Naive thymus-derived CD4-positive, alpha-beta T cell (primary cell): ENCODE data around the gene FBXO7. TPM values are rescaled to one million over a fixed set of nuclear protein-coding genes. Genes with fewer than 3 reads are reported as not detected.

Experiments used
- ATAC-seq: fragments of 150-1000 bp; cut with Tn5 transposase; 2 replicates; pipeline ENCODE4 v1.10.0; 2021; ENCODE audit warnings: mild to moderate bottlenecking, moderate library complexity
- CTCF ChIA-PET: fragments of 350-600 bp; sonication (Branson Sonifier 250); formaldehyde crosslinking; loops from one replicate; lab custom pipeline; 2021; ENCODE audit warnings: antibody characterized with exemption; lab: Charles Lee
- POLR2A ChIA-PET: fragments of 350-600 bp; sonication (Branson Sonifier 250); formaldehyde crosslinking; loops from one replicate; lab custom pipeline; 2021; ENCODE audit warnings: antibody characterized with exemption, inconsistent platforms; lab: Charles Lee
- DNase-seq, 9 donors: peaks; one replicate each; pipeline versions ENCODE4 v3.0.0 to v3.0.0-alpha.2; 2020 to 2022; ENCODE audit warnings: mixed read lengths in 1 of 9
- H3K27ac ChIP-seq: one replicate; pipeline ENCODE4 v1.7.0; 2013; ENCODE audit warnings: mild to moderate bottlenecking, low read depth, low read length, moderate library complexity
- H3K27me3 ChIP-seq, 2 donors: one replicate each; pipeline ENCODE4 v1.7.0; 2013; ENCODE audit warnings: low read length in 2 of 2, mild to moderate bottlenecking in 2 of 2, moderate library complexity in 2 of 2; ENCODE audit not compliant: control insufficient read depth in 2 of 2, insufficient read depth in 2 of 2
- H3K36me3 ChIP-seq, 3 experiments: 1 replicate in 2 of 3; 2 replicates in 1 of 3; pipeline ENCODE4 v1.7.0; 2013; ENCODE audit warnings: low read length in 3 of 3, mild to moderate bottlenecking in 3 of 3, moderate library complexity in 1 of 3; ENCODE audit not compliant: insufficient read depth in 3 of 3, control insufficient read depth in 2 of 3
- H3K4me1 ChIP-seq, 2 donors: one replicate each; pipeline ENCODE4 v1.7.0; 2013; ENCODE audit warnings: low read length in 2 of 2, mild to moderate bottlenecking in 2 of 2, moderate library complexity in 1 of 2; ENCODE audit not compliant: control insufficient read depth in 2 of 2, insufficient read depth in 2 of 2
- H3K4me3 ChIP-seq: 2 replicates; pipeline ENCODE4 v1.7.0; 2013; ENCODE audit warnings: mild to moderate bottlenecking, low read length
- H3K9me3 ChIP-seq, 3 experiments: 1 replicate in 2 of 3; 2 replicates in 1 of 3; pipeline ENCODE4 v1.7.0; 2013; ENCODE audit warnings: low read length in 3 of 3; ENCODE audit not compliant: control insufficient read depth in 2 of 3
- H3K27ac Mint-ChIP-seq, 9 donors: one replicate each; pipeline ENCODE4 v1.8.0; 2020 to 2022; ENCODE audit warnings: mixed read lengths in 9 of 9, mild to moderate bottlenecking in 8 of 9, moderate library complexity in 5 of 9, inconsistent platforms in 2 of 9
- H3K27me3 Mint-ChIP-seq, 5 donors: one replicate each; pipeline ENCODE4 v1.8.0; 2021 to 2022; ENCODE audit warnings: mixed read lengths in 5 of 5, mild to moderate bottlenecking in 1 of 5
- H3K36me3 Mint-ChIP-seq, 5 donors: one replicate each; pipeline ENCODE4 v1.8.0; 2020 to 2022; ENCODE audit warnings: mixed read lengths in 5 of 5, mild to moderate bottlenecking in 3 of 5, inconsistent platforms in 1 of 5
- H3K4me1 Mint-ChIP-seq, 7 donors: one replicate each; pipeline ENCODE4 v1.8.0; 2020 to 2022; ENCODE audit warnings: mixed read lengths in 7 of 7, mild to moderate bottlenecking in 3 of 7, inconsistent platforms in 1 of 7
- H3K4me3 Mint-ChIP-seq, 10 donors: one replicate each; pipeline ENCODE4 v1.8.0; 2020 to 2022; ENCODE audit warnings: mild to moderate bottlenecking in 10 of 10, mixed read lengths in 10 of 10, moderate library complexity in 6 of 10, inconsistent platforms in 2 of 10
- H3K9me3 Mint-ChIP-seq, 11 donors: one replicate each; pipeline ENCODE4 v1.8.0; 2020 to 2022; ENCODE audit warnings: mixed read lengths in 11 of 11, mild to moderate bottlenecking in 4 of 11, inconsistent platforms in 1 of 11, moderate library complexity in 1 of 11
- intact Hi-C, 2 donors: fragments of 100-400 bp; cut with micrococcal nuclease; formaldehyde crosslinking; loops; one replicate each; pipeline ENCODE4 v1.15.1; 2023
- polyA plus RNA-seq, 2 donors: library from polyadenylated mRNA; unstranded; fragments of 300-500 nt; fragmentation: Illumina TruSeq; gene quantifications; one replicate each; pipeline ENCODE4 v1.2.3, GENCODE V29; 2021
- total RNA-seq, 6 experiments: library from RNA in 5 of 6; stranded (reverse) in 5 of 6; gene quantifications; 1 replicate in 5 of 6; 2 replicates in 1 of 6; pipeline ENCODE4 v1.2.3 and lab custom pipeline; 2021 to 2026

The FBXO7 gene
- 100 to 1,000 TPM in 2 of 5 experiments, 10 to 100 TPM in 3; 86.4 to 120 (median 98.2) TPM for total RNA-seq
- polyA plus RNA-seq, result 100 to 1,000 TPM; 120 to 160 TPM
- total RNA-seq (lab: John Stamatoyannopoulos, UW), result 160 reads per million, percentile 91 among the genes with 10 or more reads in this experiment

DNA sequence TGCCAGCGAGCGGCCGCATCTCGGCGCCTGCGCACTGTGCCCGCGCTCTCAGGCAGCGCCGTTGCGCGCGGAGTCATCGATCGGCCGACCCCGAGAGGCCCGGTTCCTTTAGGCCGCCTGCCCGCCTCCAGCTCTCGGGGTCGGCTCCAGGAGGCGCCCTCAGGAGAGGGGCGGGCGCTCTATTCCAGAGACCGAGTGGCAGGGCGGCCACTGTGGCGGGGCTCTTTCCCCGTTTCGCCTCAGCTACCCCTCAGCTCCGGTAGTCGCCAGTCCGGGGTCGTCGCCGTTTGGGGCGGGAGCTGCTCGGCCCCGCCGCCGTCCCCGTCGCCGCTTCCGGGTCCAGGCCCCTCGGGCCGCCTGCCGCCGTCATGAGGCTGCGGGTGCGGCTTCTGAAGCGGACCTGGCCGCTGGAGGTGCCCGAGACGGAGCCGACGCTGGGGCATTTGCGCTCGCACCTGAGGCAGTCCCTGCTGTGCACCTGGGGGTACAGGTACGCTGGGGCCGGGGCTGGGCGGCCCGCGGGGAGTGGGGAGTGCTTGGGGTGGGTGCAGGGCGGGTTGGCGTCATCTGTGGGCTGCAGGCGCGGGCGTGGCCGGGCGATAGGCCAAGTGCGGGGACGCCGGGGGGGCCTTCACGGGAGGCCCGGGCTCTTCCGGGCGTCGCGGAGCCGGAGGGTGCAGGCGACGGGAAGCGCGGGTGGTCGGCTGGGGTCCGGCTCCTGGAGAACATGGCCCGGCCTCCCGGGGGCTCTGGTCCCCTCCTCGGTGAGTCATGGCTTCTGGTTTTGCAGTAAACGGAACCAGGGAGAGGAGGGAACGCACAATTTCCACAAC is at the start of gene FBXO7:
Gene FBXO7 (plus strand): TSS at position 177 of the 833 bp plus-strand sequence. CDS start 192 bp downstream, at position 369.
- no peaks in the 10 kb centered on the region for H3K27me3 ChIP-seq
- H3K27ac ChIP-seq, result peak within 1 kb of the TSS; percentile 97
- H3K36me3 ChIP-seq, result peaks cover 0 to 11% (median 0%) of the 10 kb centered on the region in 3 experiments
- peak within 1 kb of the TSS; percentile 77 for H3K4me3 ChIP-seq
- ChIA-PET CTCF (interaction anchor here (0.6 to 1.5 kb wide), 4 partner anchors 66 to 371 kb away, joined by 3 to 5 read pairs (median 4); no protein-coding TSS in a partner anchor), POLR2A (interaction anchor here (0.6 to 3.7 kb wide), 8 partner anchors 10 to 1774 kb away, joined by 3 to 26 read pairs (median 4); partner anchors contain the start of genes BPIFC and RTCB)
- Mint-ChIP-seq H3K36me3 (peaks cover 0 to 3% (median 0%) of the 10 kb centered on the region in 5 donors), H3K27ac (peak within 1 kb of the TSS; percentile 88 to 97 (median 93)), H3K27me3 (peaks cover 0 to 4% (median 0%) of the 10 kb centered on the region in 5 donors), H3K9me3 (no peaks in the 10 kb centered on the region), H3K4me1 (peaks cover 11 to 34% (median 22%) of the 10 kb centered on the region in 7 donors), H3K4me3 (peak within 1 kb of the TSS in 9 of 10 donors; percentile 88 to 98 (median 96))
- DNase-seq, result peak; percentile 80 to 89 (median 85)
- peaks cover 24 to 27% of the 10 kb centered on the region in 2 donors for H3K4me1 ChIP-seq
- no peaks in the 10 kb centered on the region for H3K9me3 ChIP-seq
- peak; percentile 91 for ATAC-seq
- intact Hi-C loops, result loop anchor here (1.0 to 10.0 kb wide), 10 partner anchors 63 to 1780 kb away; partner anchors contain the start of genes DEPDC5 (in 2 of the 2), PISD (in 2 of the 2), PRR14L (in 2 of the 2) and RTCB (in 2 of the 2)

DNA sequence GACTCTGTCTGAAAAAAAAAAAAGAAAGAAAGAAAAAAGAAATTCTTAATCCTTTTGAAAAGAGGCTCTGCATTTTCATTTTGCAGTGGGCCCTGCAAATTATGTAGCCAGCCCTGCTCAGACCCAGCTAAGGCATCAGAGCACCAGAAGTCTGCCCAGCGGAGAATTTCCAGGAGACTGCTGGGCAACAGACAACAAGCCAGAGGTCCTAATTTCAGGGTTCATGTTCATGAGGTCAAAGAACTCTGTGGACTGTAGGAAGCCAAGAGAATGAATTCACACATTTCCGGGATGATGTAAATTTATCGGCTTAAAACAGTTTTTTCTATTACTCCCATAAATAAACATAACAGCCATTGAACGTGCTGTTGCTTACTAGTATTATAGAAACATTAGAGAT is 47.7 kb upstream of the FBXO7 start:
- no peaks in the 10 kb centered on the region for H3K27me3 ChIP-seq
- peaks cover 0 to 6% (median 0%) of the 10 kb centered on the region in 5 donors for H3K36me3 Mint-ChIP-seq
- peaks cover 0 to 2% (median 0%) of the 10 kb centered on the region in 7 donors for H3K4me1 Mint-ChIP-seq
- H3K4me3 ChIP-seq, result no peak overlapping the region
- ATAC-seq, result no peak
- no peaks in the 10 kb centered on the region for H3K9me3 ChIP-seq
- ChIA-PET POLR2A (no interaction called here), CTCF (no interaction called here)
- no peak overlapping the region for H3K4me3 Mint-ChIP-seq
- no peaks in the 10 kb centered on the region for H3K36me3 ChIP-seq
- peaks cover 13 to 28% (median 19%) of the 10 kb centered on the region in 5 donors for H3K27me3 Mint-ChIP-seq
- H3K27ac ChIP-seq, result no peak overlapping the region
- no peak for DNase-seq
- no peak overlapping the region for H3K27ac Mint-ChIP-seq
- H3K4me1 ChIP-seq, result no peaks in the 10 kb centered on the region
- H3K9me3 Mint-ChIP-seq, result peaks cover 0 to 2% (median 0%) of the 10 kb centered on the region in 11 donors
- intact Hi-C loops, result no loop called here

DNA sequence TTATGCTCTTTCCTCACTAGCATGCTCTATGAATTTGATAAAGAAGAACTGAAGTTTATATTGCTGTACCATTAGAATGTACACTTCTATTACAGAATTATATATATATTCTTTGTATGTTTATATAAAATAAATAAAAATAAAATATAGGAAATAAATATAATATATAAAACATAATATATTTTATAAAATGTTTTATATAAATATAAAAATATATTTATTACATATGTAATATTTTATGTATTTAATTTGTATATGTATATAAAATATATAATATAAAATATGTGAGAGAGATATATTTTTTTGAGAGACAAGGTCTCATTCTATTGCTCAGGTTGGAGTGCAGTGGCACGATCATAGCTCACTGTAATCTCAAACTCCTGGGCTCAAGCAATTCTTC is 44.3 kb upstream of the FBXO7 start:
- H3K4me3 Mint-ChIP-seq, result no peak overlapping the region
- no peak overlapping the region for H3K27ac Mint-ChIP-seq
- peaks cover 0 to 2% (median 0%) of the 10 kb centered on the region in 11 donors for H3K9me3 Mint-ChIP-seq
- DNase-seq, result no peak
- ChIA-PET CTCF (interaction anchor here (0.6 kb wide), 1 partner anchor 13 kb away, joined by 3 read pairs; no protein-coding TSS in a partner anchor), POLR2A (no interaction called here)
- peaks cover 8 to 21% (median 14%) of the 10 kb centered on the region in 5 donors for H3K27me3 Mint-ChIP-seq
- ATAC-seq, result no peak
- H3K4me1 Mint-ChIP-seq, result no peaks in the 10 kb centered on the region
- H3K36me3 ChIP-seq, result no peaks in the 10 kb centered on the region
- peaks cover 0 to under 1% of the 10 kb centered on the region in 2 donors for H3K27me3 ChIP-seq
- H3K4me3 ChIP-seq, result no peak overlapping the region
- no peak overlapping the region for H3K27ac ChIP-seq
- H3K4me1 ChIP-seq, result no peaks in the 10 kb centered on the region
- peaks cover 0 to 3% (median 0%) of the 10 kb centered on the region in 5 donors for H3K36me3 Mint-ChIP-seq
- intact Hi-C loops, result no loop called here
- no peaks in the 10 kb centered on the region for H3K9me3 ChIP-seq

DNA sequence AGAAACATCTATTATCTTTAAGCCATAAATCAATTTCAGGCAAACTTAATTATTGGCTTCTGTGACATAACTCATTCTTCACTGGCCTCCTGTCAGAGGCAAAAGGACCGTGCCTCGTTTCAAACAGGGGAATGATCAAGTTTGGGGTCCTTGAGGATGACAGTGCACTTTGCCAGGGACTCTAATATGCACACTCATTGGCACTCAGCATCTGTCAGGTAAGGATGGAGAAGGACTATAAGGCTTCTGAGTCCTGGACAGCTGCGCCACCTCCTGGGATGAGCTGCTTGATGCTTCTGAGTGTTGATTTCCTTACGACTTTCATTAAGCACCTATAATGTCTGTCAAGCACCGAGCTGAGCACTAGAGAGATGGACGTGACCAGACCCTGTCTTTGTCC is 30.5 kb upstream of the FBXO7 start:
- CTCF ChIA-PET, result no interaction called here
- peaks cover 0 to 6% (median 2%) of the 10 kb centered on the region in 5 donors for H3K27me3 Mint-ChIP-seq

DNA sequence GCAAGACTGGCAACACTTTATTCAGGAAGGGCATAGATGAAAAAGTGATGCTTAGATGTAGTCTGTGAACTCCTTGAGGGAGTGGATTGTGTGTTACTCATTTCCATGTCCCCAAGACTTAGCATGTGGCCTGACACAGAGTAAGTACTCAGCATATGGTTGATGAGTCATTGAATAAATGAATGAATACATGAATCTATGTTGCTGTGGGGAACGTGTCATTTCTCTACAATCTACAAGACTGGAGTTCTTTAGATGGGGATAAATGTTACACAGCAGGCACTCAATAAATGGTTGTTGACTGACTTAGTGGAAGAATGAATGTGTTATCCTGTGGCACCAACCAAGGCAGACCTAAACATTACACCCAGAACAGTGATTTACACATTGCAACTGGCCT is 28.3 kb upstream of the FBXO7 start:
- no peaks in the 10 kb centered on the region for H3K4me1 ChIP-seq
- H3K4me3 ChIP-seq, result no peak overlapping the region
- no peak for DNase-seq
- H3K4me1 Mint-ChIP-seq, result no peaks in the 10 kb centered on the region
- H3K9me3 ChIP-seq, result no peaks in the 10 kb centered on the region
- H3K27ac ChIP-seq, result no peak overlapping the region
- intact Hi-C loops, result no loop called here
- no peaks in the 10 kb centered on the region for H3K27me3 ChIP-seq
- no peaks in the 10 kb centered on the region for H3K36me3 Mint-ChIP-seq
- peaks cover 0 to 6% (median 3%) of the 10 kb centered on the region in 5 donors for H3K27me3 Mint-ChIP-seq
- no peak for ATAC-seq
- ChIA-PET CTCF (no interaction called here), POLR2A (no interaction called here)
- no peak overlapping the region for H3K27ac Mint-ChIP-seq
- no peak overlapping the region for H3K4me3 Mint-ChIP-seq
- no peaks in the 10 kb centered on the region for H3K36me3 ChIP-seq
- no peaks in the 10 kb centered on the region for H3K9me3 Mint-ChIP-seq

More for the DNA sequence above, 30.5 kb upstream of the FBXO7 start:
- Mint-ChIP-seq H3K27ac (no peak overlapping the region), H3K36me3 (no peaks in the 10 kb centered on the region), H3K9me3 (no peaks in the 10 kb centered on the region), H3K4me3 (no peak overlapping the region), H3K4me1 (no peaks in the 10 kb centered on the region)
- DNase-seq, result no peak
- H3K27ac ChIP-seq, result no peak overlapping the region
- H3K9me3 ChIP-seq, result no peaks in the 10 kb centered on the region
- POLR2A ChIA-PET, result no interaction called here
- no peak overlapping the region for H3K4me3 ChIP-seq
- H3K27me3 ChIP-seq, result no peaks in the 10 kb centered on the region
- intact Hi-C loops, result no loop called here
- ATAC-seq, result no peak
- H3K4me1 ChIP-seq, result no peaks in the 10 kb centered on the region
- H3K36me3 ChIP-seq, result no peaks in the 10 kb centered on the region

DNA sequence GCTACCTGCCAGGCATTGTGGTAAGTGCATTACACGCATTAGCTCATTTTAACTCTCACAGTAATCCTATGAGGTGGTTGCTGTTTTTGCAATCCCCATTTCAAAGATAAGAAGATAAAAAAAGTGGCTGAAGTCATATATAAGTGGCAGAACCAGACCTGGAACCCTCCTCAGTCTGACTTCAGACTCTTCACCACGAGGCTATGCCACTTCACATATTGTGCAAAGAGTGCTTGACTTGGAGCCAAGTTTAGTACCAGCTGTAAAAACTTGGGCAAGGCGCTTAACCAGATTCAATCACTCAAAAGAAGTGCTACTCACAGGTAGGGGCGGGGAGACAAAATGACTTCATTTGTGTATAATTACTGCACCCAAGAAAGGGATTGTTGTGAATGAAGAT is 25.6 kb upstream of the FBXO7 start:
- CTCF ChIA-PET, result no interaction called here

More for the DNA sequence above, 25.6 kb upstream of the FBXO7 start:
- no peak for ATAC-seq
- no peaks in the 10 kb centered on the region for H3K9me3 ChIP-seq
- intact Hi-C loops, result no loop called here
- H3K27ac ChIP-seq, result no peak overlapping the region
- POLR2A ChIA-PET, result interaction anchor here (0.8 kb wide), 1 partner anchor 39 kb away, joined by 3 read pairs; no protein-coding TSS in a partner anchor
- no peaks in the 10 kb centered on the region for H3K36me3 Mint-ChIP-seq
- H3K4me3 ChIP-seq, result no peak overlapping the region
- peaks cover 4 to 17% (median 10%) of the 10 kb centered on the region in 5 donors for H3K27me3 Mint-ChIP-seq
- no peaks in the 10 kb centered on the region for H3K4me1 Mint-ChIP-seq
- no peaks in the 10 kb centered on the region for H3K4me1 ChIP-seq
- no peak for DNase-seq
- H3K36me3 ChIP-seq, result no peaks in the 10 kb centered on the region
- no peak overlapping the region for H3K27ac Mint-ChIP-seq
- H3K27me3 ChIP-seq, result no peaks in the 10 kb centered on the region
- H3K9me3 Mint-ChIP-seq, result no peaks in the 10 kb centered on the region
- H3K4me3 Mint-ChIP-seq, result no peak overlapping the region
